Suprapubic skin (tissue), 4 donors: ENCODE results near the gene KANK4.

Experiments
- CTCF ChIP-seq, 2 donors: fragments of 200-600 bp in 1 of 2; fragments of 450-650 bp in 1 of 2; sonication (generic) in 1 of 2; IDR thresholded peaks; one replicate each; pipeline ENCODE4 v1.5.1; 2016 to 2019; ENCODE audit warnings: antibody characterized with exemption in 2 of 2, mild to moderate bottlenecking in 1 of 2, moderate library complexity in 1 of 2
- POLR2A ChIP-seq, 2 donors: fragments of 450-650 bp; IDR thresholded peaks; one replicate each; pipeline ENCODE4 v1.6.1; 2017; ENCODE audit warnings: antibody characterized with exemption in 2 of 2, mild to moderate bottlenecking in 2 of 2, moderate library complexity in 2 of 2
- POLR2AphosphoS5 ChIP-seq, 3 donors: sonication (generic); formaldehyde crosslinking; IDR thresholded peaks; one replicate each; pipeline ENCODE4 v1.6.1; 2017; ENCODE audit warnings: antibody characterized with exemption in 3 of 3

DNA sequence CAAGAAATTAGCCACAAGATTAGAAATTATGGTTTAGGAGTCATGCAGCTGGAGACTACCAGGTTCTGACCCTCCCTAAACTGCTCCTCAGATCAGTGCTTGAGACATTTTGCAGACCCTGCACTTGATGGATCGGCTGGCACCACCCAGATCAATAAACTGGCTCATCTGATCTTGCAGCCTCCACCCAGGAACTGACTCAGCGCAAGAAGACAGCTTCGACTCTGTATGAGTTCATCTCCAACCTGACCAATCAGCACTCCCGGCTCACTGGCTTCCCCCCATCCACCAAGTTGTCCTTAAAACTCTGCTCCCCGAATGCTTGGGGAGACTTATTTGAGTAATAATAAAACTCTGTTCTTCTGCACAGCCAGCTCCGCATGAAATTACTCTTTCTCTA is 84.5 kb downstream of the KANK4 start:
- TF ChIP-seq POLR2AphosphoS5 (IDR thresholded peaks at IDR 0.05), result no peak
- TF ChIP-seq CTCF (IDR thresholded peaks at IDR 0.05), result no peak
- TF ChIP-seq POLR2A (IDR thresholded peaks at IDR 0.05), result no peak
